ENCODE data around the gene PLCL2.
"Not testable (repeated sequence)": the region's sequence is repeated elsewhere in the genome, so short reads cannot be mapped to it uniquely, and the experiment has no call there.

PLCL2 gene

DNA sequence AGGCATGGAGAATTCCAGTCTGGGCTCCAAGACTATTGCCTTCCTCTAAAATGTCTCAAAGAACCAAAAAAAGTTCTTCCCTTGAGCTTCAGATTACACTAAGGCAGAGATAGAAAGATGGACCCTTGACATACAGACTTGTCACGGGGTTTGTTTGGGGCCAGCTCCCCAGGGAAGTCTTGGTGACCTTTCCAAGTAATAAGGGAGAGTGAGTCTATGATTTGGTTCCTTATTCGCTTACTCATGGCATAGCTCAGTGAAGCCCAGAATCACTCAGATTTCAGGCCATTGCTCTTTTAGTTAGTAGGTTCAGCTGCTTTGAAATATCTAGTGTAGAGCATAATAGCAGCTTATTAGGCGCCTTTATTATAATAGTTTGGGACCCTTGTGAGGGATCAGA, 90.3 kb downstream of the PLCL2 start:
- H3K4me3 ChIP-seq (ENCODE audit: low read depth, low read length): no peak overlapping the region
- DNase-seq (ENCODE audit: low read depth, low spot score): no peak
- in situ Hi-C loops (cut with HindIII; ENCODE audit: low sequenced_read_pairs): no loop called here
- TF ChIP-seq, protein P1, sequence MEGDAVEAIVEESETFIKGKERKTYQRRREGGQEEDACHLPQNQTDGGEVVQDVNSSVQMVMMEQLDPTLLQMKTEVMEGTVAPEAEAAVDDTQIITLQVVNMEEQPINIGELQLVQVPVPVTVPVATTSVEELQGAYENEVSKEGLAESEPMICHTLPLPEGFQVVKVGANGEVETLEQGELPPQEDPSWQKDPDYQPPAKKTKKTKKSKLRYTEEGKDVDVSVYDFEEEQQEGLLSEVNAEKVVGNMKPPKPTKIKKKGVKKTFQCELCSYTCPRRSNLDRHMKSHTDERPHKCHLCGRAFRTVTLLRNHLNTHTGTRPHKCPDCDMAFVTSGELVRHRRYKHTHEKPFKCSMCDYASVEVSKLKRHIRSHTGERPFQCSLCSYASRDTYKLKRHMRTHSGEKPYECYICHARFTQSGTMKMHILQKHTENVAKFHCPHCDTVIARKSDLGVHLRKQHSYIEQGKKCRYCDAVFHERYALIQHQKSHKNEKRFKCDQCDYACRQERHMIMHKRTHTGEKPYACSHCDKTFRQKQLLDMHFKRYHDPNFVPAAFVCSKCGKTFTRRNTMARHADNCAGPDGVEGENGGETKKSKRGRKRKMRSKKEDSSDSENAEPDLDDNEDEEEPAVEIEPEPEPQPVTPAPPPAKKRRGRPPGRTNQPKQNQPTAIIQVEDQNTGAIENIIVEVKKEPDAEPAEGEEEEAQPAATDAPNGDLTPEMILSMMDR (IDR thresholded peaks at IDR 0.05; ENCODE audit: low read depth, low read length): no peak

DNA sequence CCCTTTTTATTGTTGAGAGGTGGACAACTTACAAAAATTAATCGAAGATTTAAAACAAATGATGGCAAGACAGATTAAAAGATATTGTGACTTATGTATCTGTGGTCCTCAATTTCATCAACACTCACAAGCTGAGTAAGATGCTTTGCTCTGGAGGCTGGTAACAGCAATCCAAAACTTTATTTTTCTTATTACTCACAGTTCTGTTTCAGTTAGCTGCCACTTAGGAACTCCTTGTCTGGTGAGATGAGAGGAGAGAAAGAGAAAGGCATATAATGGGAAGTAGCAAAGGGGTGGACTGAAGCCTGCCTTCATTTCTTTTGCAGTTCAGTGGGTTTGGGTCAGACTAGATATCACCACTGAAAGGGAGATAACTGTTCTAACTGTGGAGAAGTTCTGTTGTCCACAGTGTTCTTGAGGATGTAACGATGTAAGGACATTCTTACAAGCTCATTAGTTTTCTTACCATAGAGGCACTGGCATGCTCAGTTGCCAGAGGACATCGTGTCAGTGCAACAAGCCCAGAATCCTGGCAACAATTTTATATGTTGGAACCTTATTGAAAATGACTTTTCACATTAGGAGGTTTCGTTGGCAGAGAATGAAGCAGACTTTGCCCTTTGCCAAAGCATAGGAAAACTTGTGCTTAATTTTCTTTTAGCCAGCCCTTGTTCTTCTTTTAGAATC, 93.6 kb downstream of the PLCL2 start:
- in situ Hi-C loops (cut with HindIII; ENCODE audit: low sequenced_read_pairs): no loop called here
- peak; percentile 69 for DNase-seq (ENCODE audit: low read depth, low spot score)
- TF ChIP-seq, protein P1 (IDR thresholded peaks at IDR 0.05; ENCODE audit: low read depth, low read length): no peak
- H3K4me3 ChIP-seq (ENCODE audit: low read depth, low read length): no peak overlapping the region

DNA sequence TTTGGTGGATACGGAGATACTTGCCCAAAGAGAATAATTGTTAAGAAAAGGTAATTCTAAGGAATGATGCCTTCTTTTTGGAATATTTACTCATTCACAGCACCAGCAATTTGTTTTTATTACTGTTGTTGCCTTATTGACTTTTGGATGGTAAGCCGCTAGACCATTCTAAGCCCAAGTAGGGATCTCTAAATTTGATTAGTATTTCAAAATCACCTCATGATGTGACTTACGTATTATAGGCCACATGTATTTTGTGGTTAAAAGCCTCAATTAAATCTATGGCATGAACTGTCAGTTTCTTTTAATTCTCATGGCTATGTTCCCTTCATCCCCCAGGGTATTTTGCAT, 94.1 kb downstream of the PLCL2 start:
- TF ChIP-seq, protein P1 (IDR thresholded peaks at IDR 0.05; ENCODE audit: low read depth, low read length): no peak
- DNase-seq (ENCODE audit: low read depth, low spot score): no peak
- H3K4me3 ChIP-seq (ENCODE audit: low read depth, low read length): no peak overlapping the region
- in situ Hi-C loops (cut with HindIII; ENCODE audit: low sequenced_read_pairs): no loop called here

DNA sequence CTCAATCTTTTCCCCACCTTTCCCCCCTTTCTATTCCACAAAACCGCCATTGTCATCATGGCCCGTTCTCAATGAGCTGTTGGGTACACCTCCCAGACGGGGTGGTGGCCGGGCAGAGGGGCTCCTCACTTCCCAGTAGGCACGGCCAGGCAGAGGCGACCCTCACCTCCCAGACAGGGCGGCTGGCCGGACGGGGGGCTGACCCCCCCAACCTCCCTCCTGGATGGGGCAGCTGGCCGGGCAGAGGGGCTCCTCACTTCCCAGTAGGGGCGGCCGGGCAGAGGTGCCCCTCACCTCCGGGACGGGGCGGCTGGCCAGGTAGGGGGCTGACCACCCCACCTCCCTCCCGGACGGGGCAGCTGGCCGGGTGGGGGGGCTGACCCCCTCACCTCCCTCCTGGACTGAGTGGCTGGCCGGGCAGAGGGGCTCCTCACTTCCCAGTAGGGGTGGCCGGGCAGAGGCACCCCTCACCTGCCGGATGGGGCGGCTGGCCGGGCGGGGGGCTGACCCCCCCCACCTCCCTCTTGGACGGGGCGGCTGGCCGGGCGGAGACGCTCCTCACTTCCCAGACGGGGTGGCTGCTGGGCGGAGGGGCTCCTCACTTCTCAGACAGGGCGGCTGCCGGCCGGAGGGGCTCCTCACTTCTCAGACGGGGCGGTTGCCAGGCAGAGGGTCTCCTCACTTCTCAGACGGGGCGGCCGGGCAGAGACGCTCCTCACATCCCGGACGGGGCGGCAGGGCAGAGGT, 95.2 kb downstream of the PLCL2 start:
- DNase-seq (ENCODE audit: low read depth, low spot score); H3K4me3 ChIP-seq (ENCODE audit: low read depth, low read length); in situ Hi-C loops (cut with HindIII; ENCODE audit: low sequenced_read_pairs): not testable (repeated sequence)

DNA sequence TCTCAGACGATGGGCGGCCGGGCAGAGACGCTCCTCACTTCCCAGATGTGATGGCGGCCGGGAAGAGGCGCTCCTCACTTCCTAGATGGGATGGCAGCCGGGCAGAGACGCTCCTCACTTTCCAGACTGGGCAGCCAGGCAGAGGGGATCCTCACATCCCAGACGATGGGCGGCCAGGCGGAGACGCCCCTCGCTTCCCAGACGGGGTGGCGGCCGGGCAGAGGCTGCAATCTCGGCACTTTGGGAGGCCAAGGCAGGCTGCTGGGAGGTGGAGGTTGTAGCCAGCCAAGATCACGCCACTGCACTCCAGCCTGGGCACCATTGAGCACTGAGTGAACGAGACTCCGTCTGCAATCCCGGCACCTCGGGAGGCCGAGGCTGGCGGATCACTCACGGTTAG, 95.8 kb downstream of the PLCL2 start:
- in situ Hi-C loops (cut with HindIII; ENCODE audit: low sequenced_read_pairs); DNase-seq (ENCODE audit: low read depth, low spot score); H3K4me3 ChIP-seq (ENCODE audit: low read depth, low read length): not testable (repeated sequence)

DNA sequence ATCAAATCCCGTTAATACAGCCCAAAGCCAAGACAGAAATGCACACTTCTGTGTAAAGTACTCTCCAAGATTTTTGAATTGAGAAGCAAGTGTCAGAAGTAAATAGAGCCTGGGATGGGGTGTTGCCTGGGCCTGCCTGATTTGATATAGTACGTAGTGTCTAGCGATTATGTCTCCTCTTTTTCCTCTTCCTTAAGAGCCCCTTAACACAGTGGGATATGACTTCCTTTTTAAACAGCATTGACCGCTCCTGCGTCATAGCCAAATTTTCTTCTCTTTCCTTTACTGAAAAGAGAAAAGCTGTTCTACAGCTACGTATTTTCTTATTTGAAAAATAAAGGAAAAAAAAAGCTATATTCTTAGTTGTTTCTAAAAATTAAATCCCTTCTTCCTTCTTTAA, 97.7 kb downstream of the PLCL2 start:
- in situ Hi-C loops (cut with HindIII; ENCODE audit: low sequenced_read_pairs): no loop called here
- TF ChIP-seq, protein P1 (IDR thresholded peaks at IDR 0.05; ENCODE audit: low read depth, low read length): no peak
- DNase-seq (ENCODE audit: low read depth, low spot score): no peak
- no peak overlapping the region for H3K4me3 ChIP-seq (ENCODE audit: low read depth, low read length)

DNA sequence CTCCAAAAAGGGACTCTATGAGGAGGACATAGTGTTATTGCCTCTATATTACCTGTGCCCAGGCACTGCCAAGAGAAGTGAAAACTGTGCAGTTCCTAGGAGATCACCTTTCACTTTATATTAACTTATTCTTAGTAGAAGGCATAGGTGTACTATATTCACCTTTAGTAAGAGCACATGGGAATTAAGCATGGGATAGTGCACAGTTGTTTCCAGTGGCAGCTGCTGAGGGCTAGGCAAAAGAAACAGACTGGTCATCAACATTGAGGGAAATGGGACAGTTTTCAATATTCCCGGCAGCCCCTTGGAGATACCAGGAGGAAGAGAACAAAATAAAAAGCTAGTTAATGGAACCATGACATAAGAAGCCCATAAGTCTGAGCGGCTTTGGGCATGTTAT, 100.9 kb downstream of the PLCL2 start:
- no peak overlapping the region for H3K4me3 ChIP-seq (ENCODE audit: low read depth, low read length)
- TF ChIP-seq, protein P1 (IDR thresholded peaks at IDR 0.05; ENCODE audit: low read depth, low read length): no peak
- in situ Hi-C loops (cut with HindIII; ENCODE audit: low sequenced_read_pairs): no loop called here
- DNase-seq (ENCODE audit: low read depth, low spot score): no peak

All from astrocyte of the spinal cord (primary cell).